ENCODE measurements around the gene GRHL1.
"Not testable (repeated sequence)": the region's sequence is repeated elsewhere in the genome, so short reads cannot be mapped to it uniquely, and the experiment has no call there.

The GRHL1 gene

DNA sequence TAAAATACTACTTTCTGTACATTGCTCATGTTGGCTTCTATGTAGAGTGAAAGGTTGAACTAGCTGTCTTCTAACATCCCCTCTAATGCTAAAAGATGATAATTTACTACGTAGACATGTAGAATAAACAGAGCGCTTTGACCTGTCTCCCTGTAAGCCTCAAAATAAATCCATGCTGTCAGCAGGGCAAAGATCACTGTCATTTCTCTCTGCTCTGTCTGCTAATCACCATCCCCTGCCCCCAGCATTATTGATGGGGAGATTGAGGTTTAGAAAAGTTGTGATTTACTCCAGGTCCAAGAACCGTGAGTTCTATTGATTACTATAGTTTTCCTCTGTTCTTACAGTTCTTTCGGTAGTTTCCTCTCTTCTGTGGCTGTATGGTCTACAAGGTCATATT lies 39.0 kb upstream of the GRHL1 start:
- TF ChIP-seq, protein P1, sequence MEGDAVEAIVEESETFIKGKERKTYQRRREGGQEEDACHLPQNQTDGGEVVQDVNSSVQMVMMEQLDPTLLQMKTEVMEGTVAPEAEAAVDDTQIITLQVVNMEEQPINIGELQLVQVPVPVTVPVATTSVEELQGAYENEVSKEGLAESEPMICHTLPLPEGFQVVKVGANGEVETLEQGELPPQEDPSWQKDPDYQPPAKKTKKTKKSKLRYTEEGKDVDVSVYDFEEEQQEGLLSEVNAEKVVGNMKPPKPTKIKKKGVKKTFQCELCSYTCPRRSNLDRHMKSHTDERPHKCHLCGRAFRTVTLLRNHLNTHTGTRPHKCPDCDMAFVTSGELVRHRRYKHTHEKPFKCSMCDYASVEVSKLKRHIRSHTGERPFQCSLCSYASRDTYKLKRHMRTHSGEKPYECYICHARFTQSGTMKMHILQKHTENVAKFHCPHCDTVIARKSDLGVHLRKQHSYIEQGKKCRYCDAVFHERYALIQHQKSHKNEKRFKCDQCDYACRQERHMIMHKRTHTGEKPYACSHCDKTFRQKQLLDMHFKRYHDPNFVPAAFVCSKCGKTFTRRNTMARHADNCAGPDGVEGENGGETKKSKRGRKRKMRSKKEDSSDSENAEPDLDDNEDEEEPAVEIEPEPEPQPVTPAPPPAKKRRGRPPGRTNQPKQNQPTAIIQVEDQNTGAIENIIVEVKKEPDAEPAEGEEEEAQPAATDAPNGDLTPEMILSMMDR (IDR thresholded peaks at IDR 0.05; ENCODE audit: low read depth, low read length): no peak
- H3K4me3 ChIP-seq (ENCODE audit: low read depth, low read length): no peak overlapping the region

GRCh38 chr2:9914384-9915065 lies 37.0 kb upstream of the GRHL1 start:
- no peak overlapping the region for H3K4me3 ChIP-seq (ENCODE audit: low read depth, low read length)
- TF ChIP-seq, protein P1 (IDR thresholded peaks at IDR 0.05; ENCODE audit: low read depth, low read length): peak; percentile 29; the same call in 1 of the 2 replicates

- TF ChIP-seq, protein P1 (IDR thresholded peaks at IDR 0.05; ENCODE audit: low read depth, low read length): no peak
- no peak overlapping the region for H3K4me3 ChIP-seq (ENCODE audit: low read depth, low read length)
Observed at GRCh38 chr2:9918275-9918674, 33.2 kb upstream of the GRHL1 start.

DNA sequence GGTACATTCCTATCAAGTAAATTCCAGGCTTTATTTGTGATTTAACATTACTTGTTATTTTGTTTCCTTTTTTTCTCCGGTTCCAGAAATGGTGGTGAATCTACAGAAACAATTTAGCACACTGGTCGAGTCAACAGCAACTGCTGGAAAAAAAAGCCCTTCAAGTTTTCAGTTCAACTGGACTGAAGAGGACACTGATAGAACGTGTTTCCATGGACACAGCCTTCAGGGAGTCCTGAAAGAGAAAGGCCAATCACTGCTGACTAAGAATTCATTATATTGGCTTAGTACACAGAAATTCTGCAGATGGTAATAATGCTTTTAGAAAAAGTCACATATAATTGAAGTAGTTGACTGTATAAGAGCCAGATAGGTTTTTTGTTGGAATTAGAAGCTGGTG lies 32.0 kb upstream of the GRHL1 start:
- TF ChIP-seq, protein P1 (IDR thresholded peaks at IDR 0.05; ENCODE audit: low read depth, low read length): no peak
- no peak overlapping the region for H3K4me3 ChIP-seq (ENCODE audit: low read depth, low read length)

- H3K4me3 ChIP-seq (ENCODE audit: low read depth, low read length): not testable (repeated sequence)
Observed at GRCh38 chr2:9927020-9927419, 24.5 kb upstream of the GRHL1 start.

- TF ChIP-seq, protein P1 (IDR thresholded peaks at IDR 0.05; ENCODE audit: low read depth, low read length): no peak
- H3K4me3 ChIP-seq (ENCODE audit: low read depth, low read length): no peak overlapping the region
Observed at GRCh38 chr2:9937258-9937657, 14.2 kb upstream of the GRHL1 start.

GRCh38 chr2:9937968-9938367 lies 13.5 kb upstream of the GRHL1 start:
- no peak overlapping the region for H3K4me3 ChIP-seq (ENCODE audit: low read depth, low read length)
- TF ChIP-seq, protein P1 (IDR thresholded peaks at IDR 0.05; ENCODE audit: low read depth, low read length): no peak

Measured in WI38 (cell line).